Fibroblast of skin of left quadriceps (primary cell): Measurements from ENCODE around the gene SYT8.
"Not testable (repeated sequence)": the region's sequence is repeated elsewhere in the genome, so short reads cannot be mapped to it uniquely, and the experiment has no call there.

Experiments used
- DNase-seq, 2 experiments: peaks; one replicate each; pipeline ENCODE4 v3.0.0-alpha.2; 2013; ENCODE audit warnings: low read depth in 2 of 2

The SYT8 gene

GRCh38 chr11:1872267-1872985 is 37.6 kb downstream of the SYT8 start:
- no peak for DNase-seq

- no peak for DNase-seq
These were observed 38.4 kb downstream of the SYT8 start for GRCh38 chr11:1873048-1873812.

- DNase-seq = not testable (repeated sequence)
These were observed 39.0 kb downstream of the SYT8 start for GRCh38 chr11:1873813-1874150.

DNA sequence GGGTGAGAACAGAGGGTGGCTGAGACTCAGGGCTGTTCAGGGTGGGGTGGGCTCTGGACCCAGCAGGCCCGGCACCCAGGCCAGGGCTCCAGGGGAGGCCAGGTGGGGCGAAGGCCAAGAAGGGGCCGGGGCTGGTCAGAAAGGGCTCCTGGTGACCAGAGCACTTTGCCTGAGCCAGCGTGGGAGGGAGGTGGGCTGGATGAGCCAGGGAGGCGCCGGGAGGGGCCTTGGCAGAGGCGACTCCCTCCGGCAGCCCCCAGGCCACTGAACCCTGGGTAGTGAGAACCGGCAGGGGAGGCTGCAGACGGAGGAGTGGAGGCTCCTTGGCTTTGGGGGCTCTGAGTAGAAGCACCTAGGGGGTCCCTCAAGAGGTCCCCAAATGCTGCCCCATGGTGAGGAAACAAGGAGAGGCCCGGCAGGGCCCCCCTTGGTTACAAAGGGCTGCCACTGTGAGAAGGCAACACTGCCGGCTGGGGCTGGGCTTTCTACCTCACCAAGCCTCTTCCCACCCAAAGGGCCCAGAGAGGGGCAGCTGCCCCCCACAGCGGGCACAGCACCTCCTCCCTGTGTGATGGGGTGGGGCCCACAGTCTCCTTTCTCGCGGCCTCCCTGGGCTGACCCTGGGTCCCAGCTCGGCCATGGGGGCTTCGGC is 39.8 kb downstream of the SYT8 start:
- not testable (repeated sequence) for DNase-seq

GRCh38 chr11:1875093-1875850 is 40.5 kb downstream of the SYT8 start:
- no peak for DNase-seq

DNA sequence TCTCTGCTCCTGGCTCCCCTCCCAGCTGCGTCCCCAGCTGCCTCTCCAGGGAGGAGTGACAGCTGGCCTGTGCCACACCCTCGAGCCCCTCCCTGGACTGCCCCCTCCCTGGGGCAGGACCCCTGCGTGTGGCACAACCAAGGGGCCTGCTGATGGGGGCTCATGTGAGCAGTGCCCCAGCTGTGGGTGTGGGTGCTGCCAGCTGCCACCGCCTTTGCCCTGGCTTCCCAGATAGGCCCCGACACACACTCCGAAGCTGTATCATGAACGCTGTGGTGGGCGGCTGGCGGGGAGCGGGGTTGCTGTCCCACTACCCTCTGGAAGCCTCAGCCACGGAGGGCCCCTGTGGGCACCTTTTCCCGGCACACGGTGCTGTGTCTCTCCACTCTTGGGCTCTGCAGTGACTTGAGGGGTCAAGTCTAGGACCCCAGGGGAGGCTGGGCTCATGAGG is 41.1 kb downstream of the SYT8 start:
- DNase-seq = not testable (repeated sequence)

DNA sequence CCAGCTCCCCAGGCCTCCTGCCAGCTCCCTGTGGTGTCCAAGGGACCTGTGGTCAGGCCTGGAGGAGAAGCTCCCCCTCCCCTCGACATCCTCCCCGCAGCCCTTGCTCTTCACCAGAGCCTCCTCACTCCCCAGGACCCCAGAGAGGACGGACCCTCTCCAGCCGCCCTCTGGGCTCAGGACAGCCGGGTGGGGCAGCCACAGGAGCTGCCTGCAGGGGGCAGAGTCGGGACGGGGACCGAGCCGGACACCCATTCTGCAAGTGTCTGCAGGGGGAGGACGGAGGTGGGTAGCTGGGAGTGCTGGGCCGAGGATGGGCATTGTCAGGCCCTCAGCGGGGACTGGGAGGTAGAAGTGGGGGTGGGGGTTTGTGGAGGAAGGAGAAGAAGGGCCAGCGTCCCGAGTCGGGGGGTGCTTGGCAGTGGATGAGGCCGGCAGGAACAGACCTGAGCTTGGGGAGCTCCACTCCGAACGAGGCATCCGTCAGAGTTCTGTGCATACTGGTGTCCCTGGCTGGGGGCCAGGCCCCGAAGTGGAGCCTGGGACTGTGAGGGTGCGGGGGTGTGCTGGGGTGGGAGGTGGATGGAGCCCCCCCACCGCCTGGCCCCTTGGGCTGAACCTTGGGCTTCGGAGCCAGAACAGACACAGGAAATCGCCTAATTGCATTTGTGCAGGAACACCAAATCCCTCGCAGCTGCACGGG is 41.7 kb downstream of the SYT8 start:
- no peak for DNase-seq

- no peak for DNase-seq
These were observed 42.7 kb downstream of the SYT8 start for GRCh38 chr11:1877211-1878136.

GRCh38 chr11:1878137-1879031 is 43.6 kb downstream of the SYT8 start:
- no peak for DNase-seq

GRCh38 chr11:1879342-1879940 is 44.7 kb downstream of the SYT8 start:
- no peak for DNase-seq

- no peak for DNase-seq
These were observed 45.3 kb downstream of the SYT8 start for GRCh38 chr11:1879941-1880720.

DNA sequence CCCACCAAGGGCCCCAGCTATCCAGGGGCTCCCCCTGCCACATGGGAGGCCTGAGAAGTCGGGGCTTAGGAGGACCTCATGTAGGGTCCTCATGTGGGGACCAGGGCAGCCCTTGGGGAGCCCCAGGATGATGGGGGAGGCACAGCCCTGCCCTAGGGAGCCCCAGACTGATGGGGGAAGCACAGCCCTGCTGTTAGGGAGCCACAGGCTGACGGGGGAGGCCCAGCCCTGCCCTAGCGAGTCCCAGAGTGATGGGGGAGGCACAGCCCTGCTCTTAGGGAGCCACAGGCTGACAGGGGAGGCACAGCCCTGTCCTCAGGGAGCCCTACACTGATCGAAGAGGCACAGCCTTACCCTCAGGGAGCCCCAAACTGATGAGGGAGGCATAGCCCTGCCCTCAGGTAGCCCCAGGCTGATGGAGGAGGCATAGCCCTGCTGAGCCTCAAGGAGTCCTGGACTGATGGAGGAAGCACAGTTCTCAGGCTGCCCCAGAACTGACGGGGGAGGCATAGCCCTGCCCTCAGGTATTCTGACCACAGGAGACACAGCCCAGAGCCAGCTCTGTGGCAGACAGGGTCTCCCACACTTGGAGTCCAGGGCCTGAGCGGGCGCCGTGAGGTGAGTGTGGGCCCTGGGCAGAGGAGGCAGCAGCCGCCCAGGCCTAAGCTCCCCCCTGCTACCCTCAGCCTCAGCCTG is 46.1 kb downstream of the SYT8 start:
- DNase-seq = no peak

DNA sequence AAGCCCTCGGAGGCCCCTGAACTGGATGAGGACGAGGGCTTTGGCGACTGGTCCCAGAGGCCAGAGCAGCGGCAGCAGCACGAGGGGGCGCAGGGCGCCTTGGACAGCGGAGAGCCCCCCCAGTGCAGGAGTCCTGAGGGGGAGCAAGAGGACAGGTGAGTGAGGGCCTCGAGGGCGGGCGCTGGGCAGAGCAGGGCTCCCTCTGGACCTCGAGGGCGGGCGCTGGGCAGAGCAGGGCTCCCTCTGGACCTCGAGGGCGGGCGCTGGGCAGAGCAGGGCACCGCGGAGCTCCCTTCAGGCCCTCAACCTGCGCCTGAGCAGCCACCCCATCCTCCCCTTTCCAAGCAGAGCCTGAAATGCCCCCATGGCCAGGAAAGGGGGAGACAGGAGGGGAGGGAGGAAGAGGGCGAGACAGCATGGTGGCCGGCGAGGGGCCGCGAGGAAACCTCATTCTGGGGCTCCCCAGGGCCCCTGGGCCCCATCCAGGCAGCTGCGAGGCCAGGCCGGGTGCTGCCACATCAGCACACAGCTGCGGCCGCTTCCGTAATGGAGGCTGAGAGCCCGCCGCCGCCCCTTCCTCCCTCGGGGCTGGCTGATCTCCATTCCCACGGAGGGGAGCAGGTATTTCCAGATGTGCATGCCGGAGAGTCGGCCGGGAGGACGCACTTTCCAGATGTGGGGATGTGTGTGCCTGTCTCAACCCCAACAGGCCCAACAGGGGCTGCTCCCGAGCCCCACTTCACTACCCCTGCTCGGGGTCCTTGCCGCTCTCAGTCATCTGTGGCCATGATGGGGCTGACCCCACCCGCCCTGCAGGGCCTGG is 46.9 kb downstream of the SYT8 start:
- no peak for DNase-seq

- peak in 1 of 2 experiments; percentile 36 for DNase-seq
These were observed 47.8 kb downstream of the SYT8 start for GRCh38 chr11:1882265-1883238.
